Measurements from ENCODE around the gene HRH3.

- TF ChIP-seq POLR2A (IDR thresholded peaks at IDR 0.05; ENCODE audit: low read depth, low read length) (no peak), POLR2AphosphoS5 (IDR thresholded peaks at IDR 0.05; ENCODE audit: low read depth, low read length) (no peak), TAF1 (IDR thresholded peaks at IDR 0.05; ENCODE audit: borderline replicate concordance, low read depth, low read length) (no peak)
Observed at GRCh38 chr20:62165762-62166399, 54.2 kb downstream of the HRH3 start.

Measured in GM12892 (cell line).